ENCODE results near the gene RANBP1.

RANBP1 gene

DNA sequence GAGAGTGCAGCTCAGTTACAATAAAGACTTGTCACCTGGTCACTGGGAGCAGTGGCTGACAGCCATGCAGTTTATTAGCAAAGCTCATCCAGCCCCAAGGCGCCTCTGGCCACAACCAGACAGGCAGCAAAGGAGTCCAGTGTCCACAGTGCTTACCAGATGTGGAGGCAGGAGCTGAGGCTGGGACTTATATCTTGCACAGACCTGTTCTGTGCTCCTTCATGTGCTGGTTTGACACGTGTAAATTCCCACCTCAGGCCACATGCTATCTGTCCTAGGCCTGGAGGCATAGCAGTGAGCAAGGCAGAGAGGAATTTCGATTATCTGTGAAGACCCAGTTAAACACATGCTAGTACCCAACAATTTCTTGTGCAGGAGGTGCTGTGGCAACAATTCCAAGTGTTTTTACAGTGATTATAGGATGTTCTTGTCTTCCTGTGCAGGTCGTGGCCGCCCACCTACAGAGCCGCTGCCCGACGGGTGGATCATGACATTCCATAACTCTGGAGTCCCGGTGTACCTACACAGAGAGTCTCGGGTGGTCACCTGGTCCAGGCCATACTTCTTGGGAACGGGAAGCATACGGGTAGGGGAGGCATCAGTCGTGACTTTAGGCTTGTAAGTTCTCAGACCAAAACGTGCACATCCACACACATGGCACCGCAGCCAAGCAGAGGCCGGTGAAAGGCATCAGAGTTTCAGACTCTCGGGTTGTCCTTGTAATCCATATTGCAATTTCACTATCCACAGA is 26.5 kb upstream of the RANBP1 start:
- ATAC-seq: no peak

DNA sequence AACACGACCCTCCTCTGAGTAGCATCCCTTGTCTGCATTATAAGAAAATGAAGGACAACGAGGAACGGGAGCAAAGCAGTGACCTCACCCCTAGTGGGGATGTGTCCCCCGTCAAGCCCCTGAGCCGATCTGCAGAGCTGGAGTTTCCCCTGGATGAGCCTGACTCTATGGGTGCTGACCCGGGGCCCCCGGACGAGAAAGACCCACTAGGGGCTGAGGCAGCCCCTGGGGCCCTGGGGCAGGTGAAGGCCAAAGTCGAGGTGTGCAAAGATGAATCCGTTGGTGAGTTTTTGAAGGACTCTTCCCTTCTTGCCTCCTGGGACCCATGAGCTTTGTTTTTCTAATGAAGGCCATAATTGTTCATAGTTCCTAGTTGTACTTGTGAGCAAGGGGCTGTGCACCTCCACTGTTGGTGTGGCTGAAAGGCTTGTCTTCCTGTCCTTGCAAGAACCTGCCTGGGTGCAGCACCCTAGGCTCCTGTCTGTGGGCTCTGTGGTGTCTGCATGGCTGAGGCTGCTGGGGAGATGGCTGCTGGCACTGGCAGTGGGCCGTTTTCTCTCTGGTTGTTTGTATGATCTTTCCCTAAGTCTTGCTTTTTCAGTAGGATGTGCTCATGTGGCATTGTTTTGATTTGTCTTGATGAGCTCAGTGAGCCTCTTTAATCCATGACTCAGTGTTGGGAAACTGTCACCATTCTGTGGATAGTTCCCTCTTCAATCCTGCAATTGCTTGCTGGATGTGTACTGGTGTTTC is 25.8 kb upstream of the RANBP1 start:
- no peak for ATAC-seq

DNA sequence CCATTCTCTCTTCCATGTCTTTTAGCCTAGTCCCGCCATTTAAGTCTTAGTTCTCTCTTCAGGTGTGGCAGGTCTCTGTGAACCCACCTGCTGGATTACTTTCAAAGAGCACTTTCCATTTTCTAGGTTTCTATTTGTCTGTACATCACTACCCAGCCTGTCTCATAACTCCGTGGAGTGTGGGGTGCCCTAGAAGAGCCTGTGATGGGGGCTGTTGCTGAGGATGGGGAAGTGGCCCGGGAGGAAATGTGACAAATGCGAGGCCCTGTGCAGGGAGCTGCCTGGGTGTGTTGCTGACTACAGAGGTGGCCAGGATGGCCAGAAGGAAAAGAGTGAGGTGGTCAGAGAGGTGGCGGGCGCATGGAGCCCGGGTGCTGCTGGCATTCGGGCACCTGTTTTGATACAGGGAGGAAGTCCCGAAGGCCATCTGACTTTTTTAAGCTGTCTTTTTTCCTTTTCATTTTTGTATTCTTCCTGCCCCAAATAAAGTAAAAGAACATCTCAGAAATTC is 25.1 kb upstream of the RANBP1 start:
- peak; percentile 39 to 54 for ATAC-seq

DNA sequence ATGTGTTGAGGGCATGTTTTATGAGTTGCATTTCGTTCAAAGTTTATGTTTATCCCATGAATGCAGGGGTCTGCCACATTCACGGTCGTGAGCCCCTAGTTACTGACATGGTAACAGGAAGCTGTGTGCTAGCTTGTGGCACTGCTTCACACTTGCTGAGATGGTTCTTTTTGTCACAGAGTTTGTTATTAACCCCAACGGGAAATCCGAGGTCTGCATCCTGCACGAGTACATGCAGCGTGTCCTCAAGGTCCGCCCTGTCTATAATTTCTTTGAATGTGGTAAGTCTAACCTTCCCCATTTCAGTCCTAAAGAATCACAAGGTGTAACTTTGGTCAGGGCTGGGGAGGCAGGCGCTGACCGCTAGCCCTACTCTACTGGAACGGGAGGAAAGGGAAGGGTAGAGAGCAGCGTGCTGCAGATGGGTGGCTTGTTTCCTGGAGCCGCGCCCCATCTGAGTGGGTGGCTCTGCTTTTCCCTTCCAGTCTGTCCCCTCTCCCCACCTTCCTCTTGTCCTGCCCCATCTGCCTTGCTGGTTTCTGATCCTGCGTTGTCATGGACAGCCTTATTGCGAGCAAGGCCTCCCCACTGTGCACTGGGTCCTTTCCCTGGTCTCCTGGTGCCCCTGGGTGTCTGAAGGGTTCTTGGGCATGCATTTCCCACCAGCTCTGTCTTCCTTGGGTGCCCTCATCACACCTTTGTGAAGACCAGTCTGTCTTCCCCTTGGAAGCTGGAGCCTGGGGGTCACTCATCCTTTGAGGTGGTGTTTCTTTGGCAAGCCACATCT is 24.0 kb upstream of the RANBP1 start:
- ATAC-seq: no peak

DNA sequence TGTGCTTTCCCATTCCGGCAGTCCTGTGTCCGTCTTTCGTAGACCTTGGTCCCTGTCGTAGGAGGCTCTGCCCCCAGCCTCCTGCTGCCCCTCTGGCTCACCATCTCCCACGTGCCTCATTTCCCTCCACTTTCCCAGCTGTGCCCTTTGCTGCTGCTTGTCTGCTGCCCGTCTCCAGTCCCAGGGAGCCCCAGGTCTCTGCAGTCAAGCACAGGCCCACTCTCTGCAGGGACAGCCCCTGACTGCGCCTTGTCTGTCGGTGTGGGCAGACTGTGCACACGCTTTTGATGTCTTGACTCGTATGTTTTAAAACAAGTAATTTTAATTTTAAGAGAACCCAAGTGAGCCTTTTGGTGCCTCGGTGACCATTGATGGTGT is 23.4 kb upstream of the RANBP1 start:
- peak in 1 of 2 donors; percentile 34 for ATAC-seq

DNA sequence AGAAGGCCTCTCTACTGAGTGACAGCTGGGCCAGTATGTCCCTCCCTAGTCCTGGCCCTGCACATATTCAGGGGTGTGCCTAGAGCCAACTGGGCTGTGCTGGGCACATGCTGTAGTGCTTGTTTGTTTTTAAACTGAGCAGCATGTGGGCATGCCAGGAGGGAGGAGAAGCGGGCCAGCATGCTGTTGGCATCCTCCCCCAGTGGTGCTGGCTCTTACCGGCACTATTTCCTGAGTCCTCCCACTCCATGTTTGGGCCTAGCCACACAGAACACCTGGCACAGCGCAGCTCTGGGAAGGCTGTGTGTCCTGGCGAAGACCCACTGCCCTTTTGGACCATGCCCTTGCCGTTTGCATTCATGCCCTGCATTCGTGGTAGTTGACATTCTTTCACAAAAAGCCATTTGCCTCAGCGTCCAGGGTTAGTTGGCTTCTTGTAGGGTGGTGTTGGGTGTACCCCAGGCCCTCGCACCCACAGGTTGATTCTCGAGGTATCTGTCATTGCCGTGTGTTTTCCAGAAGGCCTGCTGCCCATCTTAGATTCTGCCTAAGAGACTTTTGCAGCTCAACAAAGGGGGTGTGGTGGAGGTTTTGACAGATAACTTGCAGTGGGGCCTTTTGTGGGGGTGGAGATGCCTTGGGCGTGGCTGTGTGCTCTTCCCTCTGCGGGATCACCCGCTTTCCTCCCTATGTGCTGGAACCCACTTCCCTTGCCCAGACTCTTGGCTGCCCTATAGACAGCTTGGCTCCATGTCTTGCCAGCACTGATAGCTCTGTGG is 22.3 kb upstream of the RANBP1 start:
- no peak for ATAC-seq

DNA sequence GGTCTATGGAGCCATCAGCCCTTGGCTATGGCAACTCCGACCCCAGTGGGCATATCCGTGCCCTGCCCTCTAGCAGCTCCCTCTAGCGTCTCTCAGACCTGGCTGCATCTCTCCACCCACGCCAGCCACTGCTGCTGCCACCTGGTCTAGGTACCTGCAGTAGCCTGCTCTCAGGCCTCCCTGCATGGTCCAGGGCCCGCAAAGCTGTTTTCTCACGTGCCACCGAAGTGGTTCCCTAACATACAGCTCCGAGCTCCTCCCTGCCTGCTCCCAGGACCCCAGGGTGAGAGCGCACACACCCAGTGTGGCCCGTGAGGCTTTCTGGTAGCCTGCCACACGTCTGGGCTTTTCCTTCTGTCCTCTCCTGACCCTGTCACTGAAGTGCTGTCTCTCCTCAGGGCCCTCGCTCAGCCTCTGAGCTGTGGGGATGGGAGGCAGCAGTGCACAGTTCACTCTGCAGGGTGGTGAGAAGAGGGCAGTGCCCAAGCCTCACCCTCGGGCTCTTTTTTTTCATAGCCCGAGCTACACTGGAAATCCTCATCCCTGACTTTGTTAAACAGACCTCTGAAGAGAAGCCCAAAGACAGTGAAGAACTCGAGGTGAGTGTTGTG is 21.6 kb upstream of the RANBP1 start:
- no peak for ATAC-seq

DNA sequence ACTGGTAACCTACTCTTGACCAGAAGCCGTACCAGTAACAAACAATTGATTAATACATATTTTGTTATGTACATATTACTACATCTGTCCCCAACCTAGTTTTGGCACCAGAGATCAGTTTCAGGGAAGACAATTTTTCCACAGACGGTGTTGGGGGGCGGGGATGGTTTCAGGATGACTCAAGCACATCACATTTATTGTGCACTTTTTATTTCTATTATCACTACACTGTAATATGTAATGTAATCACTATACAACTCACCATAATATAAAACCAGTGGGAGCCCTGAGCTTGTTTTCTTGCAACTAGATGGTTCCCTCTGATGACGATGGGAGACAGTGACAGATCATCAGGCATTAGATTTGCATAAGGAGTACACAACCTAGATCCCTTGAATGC is 20.4 kb upstream of the RANBP1 start:
- peak; percentile 60 to 70 for ATAC-seq

DNA sequence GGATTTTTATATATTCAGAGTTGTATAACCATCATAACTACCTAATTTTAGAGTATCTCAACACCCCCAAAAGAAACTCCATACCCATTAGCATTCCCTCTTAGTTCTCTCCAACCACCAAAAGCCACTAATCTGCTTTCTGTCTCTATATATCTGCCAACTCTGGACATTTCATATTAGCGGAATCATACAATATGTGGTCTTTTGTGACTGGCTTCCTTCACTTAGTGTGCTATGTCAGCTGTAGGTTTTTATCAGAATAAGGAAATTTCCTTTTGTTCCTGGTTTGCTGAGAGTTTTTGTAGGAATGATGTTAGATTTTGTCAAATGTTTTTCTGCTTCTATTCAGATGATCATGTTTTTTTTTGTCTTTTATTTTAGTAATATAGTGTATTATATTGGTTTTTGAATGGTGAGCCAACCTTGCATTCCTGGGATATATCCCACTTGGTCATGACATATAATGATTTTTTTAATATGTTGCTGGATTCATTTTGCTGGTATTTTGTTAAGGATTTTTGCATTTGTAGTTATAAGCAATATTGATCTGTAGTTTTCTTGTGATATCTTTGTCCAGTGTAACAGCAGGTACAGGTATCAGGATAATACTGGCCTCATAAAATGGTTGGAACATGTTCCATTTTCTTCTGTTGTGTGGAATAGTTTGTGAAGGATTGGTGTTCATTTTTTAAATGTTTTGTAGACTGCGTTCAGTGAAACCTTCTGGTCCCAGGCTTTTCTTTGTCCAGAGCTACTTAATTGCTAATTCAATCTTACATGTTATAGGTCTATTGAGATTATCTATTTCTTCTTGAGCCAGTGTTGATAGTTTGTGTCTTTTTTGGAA is 19.1 kb upstream of the RANBP1 start:
- ATAC-seq: no peak

DNA sequence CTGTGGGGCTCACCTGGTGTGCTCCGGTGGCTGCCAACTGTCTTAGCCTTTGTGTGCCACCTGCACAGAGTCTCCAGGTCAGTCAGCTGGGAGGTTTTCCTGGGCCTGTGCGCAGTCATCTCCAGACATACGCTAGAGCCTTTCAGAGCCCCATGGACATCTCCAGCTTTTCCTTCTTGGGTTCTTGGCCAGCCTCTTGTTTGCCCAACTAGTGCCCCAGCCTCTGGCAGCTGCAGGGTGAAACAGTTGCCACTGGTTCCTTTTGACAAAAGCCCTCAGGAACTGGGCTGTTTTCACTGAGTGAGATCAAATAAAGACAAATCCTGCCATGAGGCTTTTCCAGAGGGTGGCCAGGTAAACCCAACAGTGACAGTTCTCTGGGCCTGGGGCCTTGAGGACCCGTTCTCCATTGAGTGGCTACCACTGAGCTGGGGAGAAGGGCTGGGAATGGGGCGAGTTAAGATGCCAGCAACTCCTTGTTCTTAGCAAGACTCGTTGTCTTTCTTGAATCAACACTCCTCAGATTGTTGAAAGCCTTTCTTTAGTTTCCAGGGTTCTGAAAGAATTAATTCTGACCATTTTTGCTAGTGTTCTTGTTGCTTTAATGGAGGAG is 16.7 kb upstream of the RANBP1 start:
- no peak for ATAC-seq

DNA sequence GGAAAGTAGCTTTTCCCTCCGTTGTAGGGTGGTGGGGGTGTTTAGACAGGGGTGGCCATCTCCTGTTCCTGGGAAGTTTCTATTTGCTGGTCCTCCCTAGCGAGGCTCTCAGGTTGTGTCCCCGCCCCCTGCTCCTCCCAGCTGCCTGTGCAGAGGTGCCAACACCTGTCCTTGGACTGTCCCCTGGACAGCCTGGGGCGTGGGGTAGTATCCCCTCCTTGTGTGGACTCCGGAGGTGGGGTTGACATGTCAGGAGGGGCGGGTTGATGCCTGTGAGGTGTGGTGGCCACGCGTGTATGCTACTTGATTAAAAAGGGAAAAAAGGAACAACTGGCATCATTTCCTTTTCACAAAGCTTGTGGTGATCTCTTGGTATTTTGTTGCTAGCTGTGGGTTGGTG is 14.3 kb upstream of the RANBP1 start:
- no peak for ATAC-seq

DNA sequence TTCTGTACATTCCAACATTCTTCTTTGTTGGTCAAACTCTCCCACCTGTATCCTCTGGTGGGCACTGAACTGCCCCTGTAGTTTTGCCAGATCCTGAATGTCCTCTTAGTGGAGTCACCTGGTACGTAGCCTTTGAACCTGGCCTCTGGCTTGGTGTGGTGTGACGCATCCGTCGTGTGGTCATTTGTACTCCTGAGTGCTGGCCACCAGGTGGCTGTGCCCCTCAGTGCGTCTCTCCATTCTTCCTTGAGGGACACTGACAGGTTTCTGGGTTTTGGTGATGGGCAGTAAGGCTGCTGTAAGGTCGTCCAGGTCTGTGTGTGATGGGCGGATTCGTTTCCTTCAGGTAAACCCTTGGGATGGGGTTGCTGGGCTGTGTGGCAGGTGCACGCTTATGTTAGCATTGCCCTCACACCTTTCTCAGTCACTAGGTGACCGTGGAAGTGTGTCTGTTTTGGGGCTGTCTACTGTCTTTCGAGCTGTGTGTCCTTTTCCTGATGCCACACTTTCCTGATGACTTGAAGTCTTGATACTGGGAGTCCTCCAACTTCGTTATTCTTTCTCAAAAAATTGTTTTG is 13.6 kb upstream of the RANBP1 start:
- ATAC-seq: no peak

DNA sequence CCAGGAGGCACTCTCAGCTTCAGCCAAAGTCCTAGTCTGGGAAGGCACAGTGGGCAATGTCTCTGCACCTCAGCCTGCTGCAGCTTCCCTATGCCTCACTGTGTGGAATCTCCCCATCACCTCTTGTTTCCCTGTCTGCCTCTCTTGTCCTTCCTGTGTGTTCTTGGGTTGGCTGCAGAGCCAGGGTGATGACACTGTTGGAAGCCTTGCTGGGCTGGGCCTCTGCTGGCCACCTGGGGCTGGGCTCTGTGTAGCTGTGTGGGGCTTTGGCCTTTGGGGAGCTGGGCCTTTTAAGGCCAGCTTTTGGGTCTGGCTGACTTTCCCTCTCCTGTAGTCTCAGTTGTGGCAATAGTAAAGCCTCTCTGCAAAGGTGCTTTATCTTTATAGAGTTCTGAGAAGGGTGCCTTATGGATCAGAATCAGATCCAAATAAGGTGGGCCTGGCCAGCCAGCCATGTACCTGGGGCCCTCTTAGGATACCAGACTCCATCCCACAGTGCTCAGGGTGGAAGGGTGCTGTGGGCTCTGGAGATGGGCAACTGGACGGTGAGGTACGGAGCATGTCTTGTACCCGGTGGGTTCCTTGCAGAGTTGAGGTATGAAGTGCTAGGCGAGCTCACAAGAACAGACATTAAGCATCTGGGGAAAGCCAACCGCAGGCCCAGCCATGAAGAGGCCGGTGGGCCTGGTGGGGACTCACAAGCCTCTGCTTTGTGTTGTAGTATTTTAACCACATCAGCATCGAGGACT is 10.3 kb upstream of the RANBP1 start:
- ATAC-seq: no peak

DNA sequence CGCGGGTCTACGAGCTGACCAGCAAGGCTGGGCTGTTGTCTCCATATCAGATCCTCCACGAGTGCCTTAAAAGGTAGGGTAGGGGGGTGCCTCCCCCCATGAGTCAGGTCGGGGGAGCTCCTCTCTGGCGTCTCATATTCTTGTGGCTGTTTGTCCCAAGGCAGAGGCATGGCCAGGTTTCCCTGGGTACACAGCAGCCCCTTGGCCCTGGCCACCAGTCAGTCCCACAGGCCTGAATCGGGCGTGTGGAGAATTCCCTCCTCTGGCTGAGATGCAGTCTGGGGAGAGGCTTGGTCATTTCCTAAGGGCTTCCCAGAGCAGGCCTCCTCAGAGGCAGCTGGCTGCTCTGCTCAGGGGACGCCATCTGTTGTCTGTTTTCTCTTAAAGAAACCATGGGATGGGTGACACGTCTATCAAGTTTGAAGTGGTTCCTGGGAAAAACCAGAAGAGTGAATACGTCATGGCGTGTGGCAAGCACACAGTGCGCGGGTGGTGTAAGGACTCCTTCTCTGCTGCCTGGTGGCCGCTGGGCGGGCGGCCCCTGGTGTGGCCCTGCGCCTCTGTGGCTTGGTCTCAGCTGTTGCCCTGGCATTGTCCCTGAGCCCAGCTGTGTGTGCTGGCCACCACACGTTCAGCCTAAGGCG is 9.6 kb upstream of the RANBP1 start:
- no peak for ATAC-seq

DNA sequence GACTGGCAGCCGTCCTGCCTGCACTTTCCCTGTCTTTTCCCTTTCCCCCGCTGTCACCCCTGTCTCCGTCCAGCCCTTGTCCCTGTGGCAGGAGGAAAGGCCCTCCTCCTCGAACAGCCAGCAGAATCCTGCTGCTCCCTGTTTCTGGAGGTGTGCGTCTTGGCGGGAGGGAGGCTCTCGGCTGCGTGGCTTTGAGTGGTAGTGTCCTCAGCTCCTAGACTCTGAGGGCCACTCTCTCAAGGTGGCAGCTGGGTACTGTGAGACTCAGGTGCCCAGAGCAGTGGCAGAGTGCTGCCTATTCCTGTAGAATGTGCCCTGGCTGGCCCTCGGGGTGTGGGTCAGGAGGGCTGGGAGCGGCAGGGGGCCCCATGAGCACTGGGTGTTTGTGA is 9.1 kb upstream of the RANBP1 start:
- no peak for ATAC-seq

DNA sequence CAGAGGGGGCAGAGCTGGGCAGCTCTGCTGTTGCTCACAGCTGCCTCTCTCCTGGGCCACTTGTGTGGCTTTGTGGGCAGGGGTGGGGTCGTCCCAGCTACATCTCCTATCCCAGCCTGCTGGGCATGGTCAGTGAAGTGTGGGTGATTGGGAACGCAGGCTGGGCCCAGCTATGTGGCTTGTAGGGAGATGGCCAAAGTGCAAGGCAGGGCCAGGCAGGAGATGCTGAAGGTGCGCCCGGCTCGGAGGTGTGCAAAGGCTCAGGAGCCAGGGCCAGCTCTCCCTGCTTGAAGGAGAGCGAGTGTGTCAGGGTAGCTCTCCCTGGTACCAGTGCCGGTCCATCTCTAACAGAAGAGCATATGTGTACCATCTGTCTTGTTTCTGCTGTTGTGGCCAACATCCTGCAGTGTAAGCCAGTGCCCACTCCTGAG is 8.4 kb upstream of the RANBP1 start:
- ATAC-seq: no peak

DNA sequence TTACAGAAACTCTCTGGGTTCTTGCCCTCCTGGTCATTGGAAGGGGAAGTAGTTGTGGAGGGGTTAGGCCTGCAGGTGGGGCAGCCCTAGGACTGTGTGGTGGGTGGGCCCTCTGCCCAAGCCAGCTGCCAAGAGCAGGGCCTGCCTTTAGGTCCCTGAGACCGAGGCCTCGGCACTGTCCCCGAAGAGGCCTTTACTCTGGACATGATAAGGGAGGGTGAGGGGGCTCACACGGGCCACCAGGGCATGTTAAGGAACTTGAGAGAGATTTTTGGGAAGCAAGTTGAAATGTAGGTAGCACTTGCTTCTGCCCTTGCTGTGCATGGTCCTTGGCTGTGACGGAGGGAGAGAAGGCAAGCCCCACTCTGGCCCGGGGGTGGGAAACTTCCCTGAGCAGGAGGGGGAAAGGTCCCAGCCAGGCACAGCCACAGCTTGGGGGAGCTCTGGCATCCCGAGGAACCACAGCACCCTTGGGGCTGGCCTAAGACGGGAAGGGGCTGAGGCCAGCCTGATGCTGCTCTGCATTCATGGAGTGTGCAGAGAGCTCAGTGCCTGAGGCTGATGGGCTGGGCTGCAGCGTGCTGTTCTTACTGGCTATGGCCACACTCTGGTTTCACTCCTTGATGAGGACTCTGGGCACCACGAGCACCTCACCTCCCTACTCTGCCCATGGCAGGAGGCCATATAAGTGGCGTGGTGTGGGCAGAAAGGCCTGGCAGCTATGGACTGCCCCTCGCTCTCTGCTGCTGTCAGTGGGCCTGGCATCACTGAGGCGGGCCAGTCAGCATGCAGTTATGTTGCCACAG is 7.8 kb upstream of the RANBP1 start:
- no peak for ATAC-seq

DNA sequence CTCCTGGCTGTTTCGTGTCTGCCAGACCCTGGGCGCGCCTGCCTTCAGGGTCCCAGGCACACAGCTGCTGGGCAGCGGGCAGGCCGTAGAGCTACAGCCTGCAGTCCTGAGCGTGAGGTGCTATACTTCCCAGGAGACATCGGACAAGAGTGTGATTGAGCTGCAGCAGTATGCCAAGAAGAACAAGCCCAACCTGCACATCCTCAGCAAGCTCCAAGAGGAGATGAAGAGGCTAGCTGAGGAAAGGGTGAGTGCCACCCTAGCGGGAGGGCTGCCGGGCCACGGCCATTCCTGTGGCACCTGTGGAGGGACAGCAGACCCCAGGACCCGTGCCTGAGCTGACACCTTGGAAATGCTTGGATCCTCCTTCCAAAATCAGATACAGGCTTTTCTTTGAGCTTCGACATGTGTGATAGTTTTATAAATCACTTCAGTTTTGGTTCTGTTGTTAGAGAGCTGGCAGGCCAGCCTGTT is 7.1 kb upstream of the RANBP1 start:
- ATAC-seq: no peak

All from activated CD4-positive, CD25-positive, alpha-beta regulatory T cell treated with anti-CD3 and anti-CD28 coated beads, Interleukin-2, amount 50 U/mL, for 24 hours (primary cell).